Activated CD4-positive, alpha-beta T cell treated with anti-CD3 and anti-CD28 coated beads, Interleukin-2, amount 10 ng/mL, durations not matched to agents 24 days and 14 days (primary cell): Measurements from ENCODE around the gene OR5K1. TPM values are rescaled to one million over a fixed set of nuclear protein-coding genes. Genes with fewer than 3 reads are reported as not detected.

ENCODE experiments used
- DNase-seq: peaks from one replicate; pipeline ENCODE4 v3.0.0; 2022
- H3K27ac Mint-ChIP-seq: one replicate; pipeline ENCODE4 v1.8.0; 2022; ENCODE audit warnings: mild to moderate bottlenecking, mixed read lengths
- H3K27me3 Mint-ChIP-seq: one replicate; pipeline ENCODE4 v1.8.0; 2022; ENCODE audit warnings: mixed read lengths
- H3K36me3 Mint-ChIP-seq: one replicate; pipeline ENCODE4 v1.8.0; 2022; ENCODE audit warnings: low read depth, mild to moderate bottlenecking, mixed read lengths
- H3K4me1 Mint-ChIP-seq: one replicate; pipeline ENCODE4 v1.8.0; 2021; ENCODE audit warnings: mixed read lengths
- H3K4me3 Mint-ChIP-seq: one replicate; pipeline ENCODE4 v1.8.0; 2022; ENCODE audit warnings: mild to moderate bottlenecking, moderate library complexity, mixed read lengths
- H3K9me3 Mint-ChIP-seq: one replicate; pipeline ENCODE4 v1.8.0; 2021; ENCODE audit warnings: mixed read lengths
- intact Hi-C: fragments of 100-400 bp; cut with micrococcal nuclease; formaldehyde crosslinking; loops from one replicate; pipeline ENCODE4 v1.15.1; 2023
- total RNA-seq: library from RNA; stranded (reverse); gene quantifications from 2 replicates; pipeline ENCODE4 v1.2.3, GENCODE V29; 2022

OR5K1 gene
- total RNA-seq = not detected in 2 replicates

- Mint-ChIP-seq H3K9me3 (peaks cover 9% of the 10 kb centered on the region), H3K4me3 (no peak within 1 kb of the TSS), H3K27me3 (peaks cover 13% of the 10 kb centered on the region), H3K27ac (no peak within 1 kb of the TSS), H3K4me1 (no peaks in the 10 kb centered on the region), H3K36me3 (peaks cover 2% of the 10 kb centered on the region)
- DNase-seq = no peak
- intact Hi-C loops = no loop called here
These were observed at the start of gene OR5K1 for GRCh38 chr3:98462901-98463300. Gene OR5K1 (plus strand): TSS chr3:98463201. CDS start chr3:98469577, 6,376 bp downstream.

DNA sequence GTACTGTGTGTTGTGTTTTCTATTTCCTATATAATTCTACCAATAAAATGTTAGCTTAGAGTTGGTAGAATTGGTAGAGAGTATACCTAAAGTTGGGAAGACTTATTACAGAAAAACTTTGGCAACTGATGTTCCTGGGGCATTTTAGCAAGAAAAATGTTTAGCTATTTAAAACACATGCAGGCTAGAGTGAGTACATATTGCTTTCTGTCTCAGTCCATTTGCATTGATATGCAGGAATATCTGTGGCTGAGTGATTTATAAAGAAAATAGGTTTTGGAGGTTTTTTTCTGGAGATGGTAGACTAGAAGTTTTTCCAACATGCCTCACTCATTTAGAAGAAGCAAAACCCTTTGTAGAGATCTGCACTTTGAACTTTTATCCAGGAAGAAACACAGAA lies 30.4 kb upstream of the OR5K1 start:
- Mint-ChIP-seq H3K4me3 (no peak overlapping the region), H3K4me1 (no peaks in the 10 kb centered on the region), H3K36me3 (no peaks in the 10 kb centered on the region), H3K27me3 (peaks cover 2% of the 10 kb centered on the region), H3K27ac (no peak overlapping the region), H3K9me3 (peaks cover 33% of the 10 kb centered on the region)
- intact Hi-C loops = no loop called here
- DNase-seq = no peak

GRCh38 chr3:98433764-98434163 lies 29.2 kb upstream of the OR5K1 start:
- Mint-ChIP-seq H3K27ac (no peak overlapping the region), H3K27me3 (peaks cover 6% of the 10 kb centered on the region), H3K4me1 (no peaks in the 10 kb centered on the region), H3K9me3 (peaks cover 33% of the 10 kb centered on the region), H3K4me3 (no peak overlapping the region), H3K36me3 (no peaks in the 10 kb centered on the region)
- intact Hi-C loops = no loop called here
- no peak for DNase-seq

DNA sequence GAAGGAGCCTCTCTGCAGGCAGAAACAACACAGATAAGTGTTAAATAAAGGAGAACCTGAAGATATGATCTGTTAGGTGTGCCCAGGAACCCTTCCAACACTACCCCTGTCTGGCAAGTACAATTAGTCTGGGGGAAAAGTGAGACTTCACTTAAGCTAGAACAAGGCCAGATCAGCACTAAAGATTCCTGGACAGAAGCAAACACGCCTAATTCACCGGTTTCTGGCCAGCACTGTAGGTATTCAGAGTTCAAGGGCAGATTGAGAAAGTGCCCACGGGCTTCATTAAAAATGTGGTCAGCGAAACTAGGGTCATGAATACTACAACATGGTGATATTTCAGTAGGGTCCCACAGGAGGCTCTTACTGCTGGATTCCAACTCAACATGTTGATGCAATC lies 28.6 kb upstream of the OR5K1 start:
- no peak overlapping the region for H3K4me3 Mint-ChIP-seq
- intact Hi-C loops = no loop called here
- no peak for DNase-seq
- H3K27ac Mint-ChIP-seq = no peak overlapping the region
- peaks cover 27% of the 10 kb centered on the region for H3K9me3 Mint-ChIP-seq
- H3K4me1 Mint-ChIP-seq = no peaks in the 10 kb centered on the region
- peaks cover 6% of the 10 kb centered on the region for H3K27me3 Mint-ChIP-seq
- H3K36me3 Mint-ChIP-seq = no peaks in the 10 kb centered on the region

DNA sequence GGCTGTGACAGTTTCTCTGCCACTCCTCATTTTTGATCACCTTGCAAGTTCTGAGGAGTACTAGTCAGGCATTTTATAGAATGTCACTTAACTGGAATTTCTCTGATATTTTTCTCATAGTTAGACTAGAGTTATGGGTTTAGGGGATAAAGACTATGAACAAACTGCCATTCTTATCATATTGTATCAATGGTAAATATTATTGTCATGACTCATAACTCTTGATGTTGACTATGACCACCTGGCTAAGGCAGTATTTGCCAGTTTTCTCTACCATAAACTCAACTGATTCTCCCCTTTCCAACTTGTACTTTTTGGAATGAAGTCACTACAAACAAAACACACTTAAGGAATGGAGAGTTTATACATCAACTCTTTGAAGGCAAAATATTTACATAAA lies 22.7 kb upstream of the OR5K1 start:
- intact Hi-C loops = no loop called here
- Mint-ChIP-seq H3K27ac (no peak overlapping the region), H3K4me1 (no peaks in the 10 kb centered on the region), H3K36me3 (no peaks in the 10 kb centered on the region), H3K27me3 (peaks cover 35% of the 10 kb centered on the region), H3K4me3 (no peak overlapping the region), H3K9me3 (peaks cover 4% of the 10 kb centered on the region)
- no peak for DNase-seq

DNA sequence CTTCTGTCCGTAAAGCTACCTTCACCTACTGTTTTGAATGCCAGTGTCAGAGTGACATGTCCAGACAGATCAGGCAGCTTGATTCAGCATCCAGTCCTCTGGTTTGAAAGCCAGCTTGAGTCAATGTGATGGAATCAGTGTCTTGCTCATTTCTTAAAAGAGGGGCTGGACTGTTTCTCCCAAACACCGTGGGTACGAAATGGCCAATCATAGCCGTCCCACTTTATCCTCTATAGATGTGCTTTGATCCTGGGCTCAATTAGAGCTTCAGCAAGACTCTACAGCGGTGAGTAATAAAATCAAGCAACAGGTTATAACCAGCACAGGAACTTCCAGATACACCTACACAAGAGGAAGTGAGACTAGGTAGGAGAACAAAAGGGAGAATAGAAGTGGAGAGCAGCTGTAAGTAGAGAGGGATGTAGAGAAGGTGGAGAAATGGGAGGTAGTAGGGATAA lies 17.0 kb upstream of the OR5K1 start:
- no peak for DNase-seq
- peaks cover 23% of the 10 kb centered on the region for H3K27me3 Mint-ChIP-seq
- peaks cover 8% of the 10 kb centered on the region for H3K9me3 Mint-ChIP-seq
- peaks cover 11% of the 10 kb centered on the region for H3K4me1 Mint-ChIP-seq
- no peaks in the 10 kb centered on the region for H3K36me3 Mint-ChIP-seq
- H3K4me3 Mint-ChIP-seq = no peak overlapping the region
- H3K27ac Mint-ChIP-seq = no peak overlapping the region
- intact Hi-C loops = no loop called here

GRCh38 chr3:98449606-98450193 lies 13.3 kb upstream of the OR5K1 start:
- Mint-ChIP-seq H3K4me3 (no peak overlapping the region), H3K27me3 (peaks cover 23% of the 10 kb centered on the region), H3K27ac (no peak overlapping the region), H3K4me1 (peaks cover 11% of the 10 kb centered on the region), H3K9me3 (peaks cover 24% of the 10 kb centered on the region), H3K36me3 (no peaks in the 10 kb centered on the region)
- no peak for DNase-seq
- intact Hi-C loops = no loop called here

DNA sequence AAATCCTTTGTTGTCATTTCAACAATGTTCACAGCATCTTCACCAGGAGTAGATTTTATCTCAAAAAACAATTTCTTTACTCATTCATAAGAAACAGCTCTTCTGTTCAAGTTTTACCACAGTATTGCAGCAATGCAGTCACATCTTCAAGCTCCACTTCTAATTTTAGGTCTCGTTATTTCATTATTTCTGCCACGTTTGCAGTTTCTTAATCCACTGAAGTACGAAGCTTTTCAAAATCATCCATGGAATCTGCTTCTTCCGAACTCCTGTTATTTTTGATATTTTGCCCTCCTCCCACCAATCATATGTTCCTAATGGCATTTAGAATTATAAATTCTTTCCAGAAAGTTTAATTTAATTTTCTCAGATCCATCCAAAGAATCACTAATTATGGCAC lies 12.6 kb upstream of the OR5K1 start:
- Mint-ChIP-seq H3K27ac (no peak overlapping the region), H3K4me1 (peaks cover 11% of the 10 kb centered on the region), H3K4me3 (no peak overlapping the region), H3K9me3 (peaks cover 24% of the 10 kb centered on the region), H3K27me3 (peaks cover 22% of the 10 kb centered on the region), H3K36me3 (no peaks in the 10 kb centered on the region)
- intact Hi-C loops = no loop called here
- DNase-seq = no peak

- peaks cover 19% of the 10 kb centered on the region for H3K9me3 Mint-ChIP-seq
- intact Hi-C loops = no loop called here
- peaks cover 22% of the 10 kb centered on the region for H3K27me3 Mint-ChIP-seq
- no peak overlapping the region for H3K4me3 Mint-ChIP-seq
- DNase-seq = no peak
- no peak overlapping the region for H3K27ac Mint-ChIP-seq
- H3K36me3 Mint-ChIP-seq = peaks cover under 1% of the 10 kb centered on the region
- peaks cover 2% of the 10 kb centered on the region for H3K4me1 Mint-ChIP-seq
These were observed 9.2 kb upstream of the OR5K1 start for GRCh38 chr3:98453827-98454226.

DNA sequence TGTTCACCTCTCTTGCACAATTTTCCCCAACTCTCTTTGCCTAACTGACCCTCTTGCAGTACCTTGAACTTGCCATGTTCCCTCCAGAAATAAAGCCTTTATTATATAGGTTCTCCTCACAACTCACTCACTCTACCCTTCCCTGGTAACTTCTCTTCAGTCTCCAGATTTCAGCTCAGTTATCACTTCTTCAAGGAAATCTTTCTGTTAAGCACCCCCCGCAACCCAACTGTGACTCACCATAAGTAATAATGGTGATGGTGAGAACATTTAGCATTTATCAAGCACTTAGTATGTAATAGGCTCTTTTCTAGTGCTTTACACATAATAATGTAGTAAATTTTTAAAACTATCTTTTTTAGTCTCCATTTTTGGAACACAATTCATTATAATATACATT lies 8.1 kb upstream of the OR5K1 start:
- peaks cover 25% of the 10 kb centered on the region for H3K9me3 Mint-ChIP-seq
- intact Hi-C loops = no loop called here
- no peak overlapping the region for H3K4me3 Mint-ChIP-seq
- peaks cover 2% of the 10 kb centered on the region for H3K36me3 Mint-ChIP-seq
- no peaks in the 10 kb centered on the region for H3K4me1 Mint-ChIP-seq
- no peak overlapping the region for H3K27ac Mint-ChIP-seq
- DNase-seq = no peak
- H3K27me3 Mint-ChIP-seq = peaks cover 27% of the 10 kb centered on the region

- H3K27ac Mint-ChIP-seq = no peak overlapping the region
- H3K36me3 Mint-ChIP-seq = peaks cover 2% of the 10 kb centered on the region
- peaks cover 30% of the 10 kb centered on the region for H3K27me3 Mint-ChIP-seq
- no peak for DNase-seq
- intact Hi-C loops = no loop called here
- no peak overlapping the region for H3K4me3 Mint-ChIP-seq
- H3K4me1 Mint-ChIP-seq = no peaks in the 10 kb centered on the region
- peaks cover 21% of the 10 kb centered on the region for H3K9me3 Mint-ChIP-seq
These were observed 5.5 kb upstream of the OR5K1 start for GRCh38 chr3:98457543-98457942.

- intact Hi-C loops = no loop called here
These were observed 2.8 kb upstream of the OR5K1 start for GRCh38 chr3:98460220-98460619.

GRCh38 chr3:98482717-98483482 lies 19.9 kb downstream of the OR5K1 start:
- Mint-ChIP-seq H3K4me3 (no peak overlapping the region), H3K4me1 (peaks cover 2% of the 10 kb centered on the region), H3K27ac (no peak overlapping the region), H3K36me3 (peaks cover 3% of the 10 kb centered on the region), H3K9me3 (peaks cover 46% of the 10 kb centered on the region), H3K27me3 (peaks cover 14% of the 10 kb centered on the region)
- intact Hi-C loops = no loop called here
- DNase-seq = no peak

More at GRCh38 chr3:98460220-98460619, 2.8 kb upstream of the OR5K1 start:
- no peak overlapping the region for H3K4me3 Mint-ChIP-seq
- no peak for DNase-seq
- H3K27me3 Mint-ChIP-seq = peaks cover 17% of the 10 kb centered on the region
- H3K27ac Mint-ChIP-seq = no peak overlapping the region
- H3K36me3 Mint-ChIP-seq = peaks cover 2% of the 10 kb centered on the region
- no peaks in the 10 kb centered on the region for H3K4me1 Mint-ChIP-seq
- H3K9me3 Mint-ChIP-seq = peaks cover 9% of the 10 kb centered on the region

GRCh38 chr3:98483626-98484025 lies 20.6 kb downstream of the OR5K1 start:
- H3K4me1 Mint-ChIP-seq = peaks cover 2% of the 10 kb centered on the region
- peaks cover 20% of the 10 kb centered on the region for H3K27me3 Mint-ChIP-seq
- DNase-seq = no peak
- no peak overlapping the region for H3K4me3 Mint-ChIP-seq
- peaks cover 51% of the 10 kb centered on the region for H3K9me3 Mint-ChIP-seq
- no peak overlapping the region for H3K27ac Mint-ChIP-seq
- intact Hi-C loops = no loop called here
- H3K36me3 Mint-ChIP-seq = peaks cover 3% of the 10 kb centered on the region
